ENCODE measurements around the gene GTF2IRD1.

The GTF2IRD1 gene

GRCh38 chr7:74586258-74587175 is 132.8 kb downstream of the GTF2IRD1 start:
- TF ChIP-seq, protein P1, sequence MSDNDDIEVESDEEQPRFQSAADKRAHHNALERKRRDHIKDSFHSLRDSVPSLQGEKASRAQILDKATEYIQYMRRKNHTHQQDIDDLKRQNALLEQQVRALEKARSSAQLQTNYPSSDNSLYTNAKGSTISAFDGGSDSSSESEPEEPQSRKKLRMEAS (IDR thresholded peaks at IDR 0.05; ENCODE audit: low read depth, low read length), result no peak
- TF ChIP-seq POLR2A (IDR thresholded peaks at IDR 0.05; ENCODE audit: extremely low read depth, insufficient read length), result no peak
- no peak for TF ChIP-seq MYC (IDR thresholded peaks at IDR 0.05; ENCODE audit: low read depth, low read length)
- TF ChIP-seq, protein P2, sequence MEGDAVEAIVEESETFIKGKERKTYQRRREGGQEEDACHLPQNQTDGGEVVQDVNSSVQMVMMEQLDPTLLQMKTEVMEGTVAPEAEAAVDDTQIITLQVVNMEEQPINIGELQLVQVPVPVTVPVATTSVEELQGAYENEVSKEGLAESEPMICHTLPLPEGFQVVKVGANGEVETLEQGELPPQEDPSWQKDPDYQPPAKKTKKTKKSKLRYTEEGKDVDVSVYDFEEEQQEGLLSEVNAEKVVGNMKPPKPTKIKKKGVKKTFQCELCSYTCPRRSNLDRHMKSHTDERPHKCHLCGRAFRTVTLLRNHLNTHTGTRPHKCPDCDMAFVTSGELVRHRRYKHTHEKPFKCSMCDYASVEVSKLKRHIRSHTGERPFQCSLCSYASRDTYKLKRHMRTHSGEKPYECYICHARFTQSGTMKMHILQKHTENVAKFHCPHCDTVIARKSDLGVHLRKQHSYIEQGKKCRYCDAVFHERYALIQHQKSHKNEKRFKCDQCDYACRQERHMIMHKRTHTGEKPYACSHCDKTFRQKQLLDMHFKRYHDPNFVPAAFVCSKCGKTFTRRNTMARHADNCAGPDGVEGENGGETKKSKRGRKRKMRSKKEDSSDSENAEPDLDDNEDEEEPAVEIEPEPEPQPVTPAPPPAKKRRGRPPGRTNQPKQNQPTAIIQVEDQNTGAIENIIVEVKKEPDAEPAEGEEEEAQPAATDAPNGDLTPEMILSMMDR (IDR thresholded peaks at IDR 0.05; ENCODE audit: low read depth, low read length), result no peak
- no peak for DNase-seq (ENCODE audit: low read depth)

DNA sequence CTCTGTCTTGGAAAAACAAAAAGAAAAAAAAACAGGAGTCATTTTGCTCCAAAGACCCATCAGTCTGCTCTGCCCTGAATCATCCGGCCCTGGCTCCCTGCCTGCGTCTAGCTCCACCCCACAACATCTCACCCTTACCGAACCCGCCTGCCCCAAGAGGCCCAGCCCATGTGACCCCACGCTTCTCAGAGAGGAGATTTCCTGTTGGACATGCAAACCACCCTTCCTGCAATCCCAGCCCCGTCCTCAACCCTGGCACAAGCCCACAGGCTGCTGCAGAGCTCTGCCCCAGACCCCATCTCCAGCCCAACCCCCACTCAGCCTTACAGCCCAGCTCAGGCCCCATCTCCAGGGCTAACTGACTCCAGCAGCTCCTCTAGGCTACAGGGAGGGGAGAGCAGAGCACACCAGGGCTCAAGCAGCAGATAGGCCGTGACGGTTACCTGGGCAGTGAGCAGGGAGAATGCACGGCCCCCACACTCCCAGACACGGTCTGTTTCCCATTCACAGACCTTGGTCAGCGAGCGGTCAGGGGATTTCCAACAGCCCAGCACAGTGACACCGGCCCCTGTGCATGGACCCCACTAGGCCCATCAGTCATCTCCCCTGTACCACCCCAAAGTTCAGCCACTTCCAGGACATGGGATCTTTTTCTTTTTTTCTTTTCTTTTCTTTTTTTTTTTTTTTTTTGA is 133.9 kb downstream of the GTF2IRD1 start:
- no peak overlapping the region for H3K4me3 ChIP-seq (ENCODE audit: low read depth, low read length)
- TF ChIP-seq, protein P2 (IDR thresholded peaks at IDR 0.05; ENCODE audit: low read depth, low read length), result no peak
- TF ChIP-seq POLR2A (IDR thresholded peaks at IDR 0.05; ENCODE audit: extremely low read depth, insufficient read length) (no peak), MYC (IDR thresholded peaks at IDR 0.05; ENCODE audit: low read depth, low read length) (no peak)
- TF ChIP-seq, protein P1 (IDR thresholded peaks at IDR 0.05; ENCODE audit: low read depth, low read length), result no peak
- DNase-seq (ENCODE audit: low read depth), result no peak

More at GRCh38 chr7:74586258-74587175, 132.8 kb downstream of the GTF2IRD1 start:
- H3K4me3 ChIP-seq (ENCODE audit: low read depth, low read length), result no peak overlapping the region

DNA sequence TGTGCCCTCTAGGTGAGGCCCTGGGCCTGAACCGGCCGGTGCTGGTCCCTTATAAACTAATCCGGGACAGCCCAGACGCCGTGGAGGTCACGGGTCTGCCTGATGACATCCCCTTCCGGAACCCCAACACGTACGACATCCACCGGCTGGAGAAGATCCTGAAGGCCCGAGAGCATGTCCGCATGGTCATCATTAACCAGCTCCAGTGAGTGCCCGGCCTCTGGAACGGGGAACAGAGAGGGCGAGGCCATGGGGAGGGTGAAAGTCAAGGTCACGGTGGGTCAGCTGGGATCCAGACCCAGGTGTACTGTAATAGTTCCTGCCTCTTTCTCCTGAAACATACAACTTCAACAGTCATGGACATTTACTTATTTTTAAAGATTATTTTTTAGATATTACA is 137.1 kb downstream of the GTF2IRD1 start:
- no peak for TF ChIP-seq MYC (IDR thresholded peaks at IDR 0.05; ENCODE audit: low read depth, low read length)
- TF ChIP-seq, protein P2 (IDR thresholded peaks at IDR 0.05; ENCODE audit: low read depth, low read length), result no peak
- no peak for DNase-seq (ENCODE audit: low read depth)
- H3K4me3 ChIP-seq (ENCODE audit: low read depth, low read length), result no peak overlapping the region

GRCh38 chr7:74598558-74598957 is 144.9 kb downstream of the GTF2IRD1 start:
- no peak for TF ChIP-seq MYC (IDR thresholded peaks at IDR 0.05; ENCODE audit: low read depth, low read length)
- TF ChIP-seq, protein P2 (IDR thresholded peaks at IDR 0.05; ENCODE audit: low read depth, low read length), result no peak
- no peak for TF ChIP-seq POLR2A (IDR thresholded peaks at IDR 0.05; ENCODE audit: extremely low read depth, insufficient read length)
- TF ChIP-seq, protein P1 (IDR thresholded peaks at IDR 0.05; ENCODE audit: low read depth, low read length), result no peak
- H3K4me3 ChIP-seq (ENCODE audit: low read depth, low read length), result no peak overlapping the region
- DNase-seq (ENCODE audit: low read depth), result no peak

DNA sequence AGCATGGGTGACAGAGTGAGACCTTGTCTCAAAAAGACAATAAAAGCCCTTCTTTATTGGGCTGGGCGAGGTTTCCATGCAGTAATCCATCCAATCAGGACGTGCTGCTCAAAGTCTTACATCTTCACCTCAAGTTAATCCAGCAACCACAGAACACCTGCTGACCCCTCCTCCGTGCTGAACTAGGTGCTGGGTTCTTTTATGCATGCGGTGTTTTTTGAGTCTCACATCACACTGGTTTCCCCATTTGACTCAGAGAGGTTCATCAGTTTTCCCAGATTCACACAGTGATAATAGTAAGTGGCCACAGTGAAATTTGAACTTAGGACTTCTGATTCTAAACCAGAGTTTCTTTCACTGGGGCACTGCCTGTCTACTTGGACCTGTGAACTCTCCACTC is 145.5 kb downstream of the GTF2IRD1 start:
- TF ChIP-seq, protein P2 (IDR thresholded peaks at IDR 0.05; ENCODE audit: low read depth, low read length), result no peak
- TF ChIP-seq POLR2A (IDR thresholded peaks at IDR 0.05; ENCODE audit: extremely low read depth, insufficient read length) (no peak), MYC (IDR thresholded peaks at IDR 0.05; ENCODE audit: low read depth, low read length) (no peak)
- TF ChIP-seq, protein P1 (IDR thresholded peaks at IDR 0.05; ENCODE audit: low read depth, low read length), result no peak
- H3K4me3 ChIP-seq (ENCODE audit: low read depth, low read length), result no peak overlapping the region
- DNase-seq (ENCODE audit: low read depth), result peak; percentile 4

All from NB4 (cell line).